Testis (tissue), 3 donors: ENCODE results near the gene KIF20B. TPM values are rescaled to one million over a fixed set of nuclear protein-coding genes. Genes with fewer than 3 reads are reported as not detected.
"Not testable (repeated sequence)": the region's sequence is repeated elsewhere in the genome, so short reads cannot be mapped to it uniquely, and the experiment has no call there.

Experiments used
- DNase-seq: peaks from one replicate; pipeline ENCODE4 v3.0.0-alpha.2; 2019
- H3K27ac ChIP-seq, 2 donors: fragments of 200-600 bp; sonication (generic); one replicate each; pipeline ENCODE4 v1.5.1; 2019
- H3K27me3 ChIP-seq: fragments of 200-600 bp; sonication (generic); one replicate; pipeline ENCODE4 v1.5.1; 2019
- H3K36me3 ChIP-seq: fragments of 200-600 bp; sonication (generic); one replicate; pipeline ENCODE4 v1.5.1; 2017; ENCODE audit warnings: low read depth; ENCODE audit errors: missing control alignments
- H3K4me1 ChIP-seq: fragments of 200-600 bp; sonication (generic); one replicate; pipeline ENCODE4 v1.5.1; 2019
- H3K4me3 ChIP-seq, 2 donors: fragments of 200-600 bp; sonication (generic); one replicate each; pipeline ENCODE4 v1.5.1; 2017 to 2019
- H3K9me3 ChIP-seq: fragments of 200-600 bp; sonication (generic); one replicate; pipeline ENCODE4 v1.5.1; 2017
- CTCF ChIP-seq, 3 experiments: fragments of 450-650 bp in 2 of 3; fragments of 200-600 bp in 1 of 3; sonication (generic) in 1 of 3; IDR thresholded peaks; one replicate each; pipeline ENCODE4 v1.5.1; 2016 to 2019; ENCODE audit warnings: antibody characterized with exemption in 3 of 3, mild to moderate bottlenecking in 2 of 3, moderate library complexity in 1 of 3
- POLR2A ChIP-seq: fragments of 450-650 bp; IDR thresholded peaks from one replicate; pipeline ENCODE4 v1.6.1; 2017; ENCODE audit warnings: antibody characterized with exemption, mild to moderate bottlenecking, moderate library complexity
- WGBS, 2 donors: methylation state at CpG; one replicate each; pipeline ENCODE4 v1.1.5; 2018; 5-methylcytosine and 5-hydroxymethylcytosine counted together
- intact Hi-C: fragments of 100-400 bp; cut with DNase I; formaldehyde crosslinking; loops from one replicate; pipeline ENCODE4 v1.15.1; 2023; ENCODE audit warnings: low total_unique reads
- polyA plus RNA-seq: library from polyadenylated mRNA; stranded (reverse); fragments of 350-450 nt; fragmentation: Illumina TruSeq; extraction: RNeasy Lipid Tissue Mini Kit (QIAGEN cat#74804); gene quantifications from one replicate; pipeline ENCODE4 v1.2.3, GENCODE V29; 2014; ENCODE audit warnings: low read depth, low replicate concordance; ENCODE audit not compliant: insufficient read depth
- total RNA-seq, 2 donors: library from RNA; depleted of rRNA; stranded (reverse); fragments of >200 nt; gene quantifications; one replicate each; pipeline ENCODE4 v1.2.3, GENCODE V29; 2016

Gene KIF20B
- total and polyA plus RNA-seq, 3 donors from 2014 or later, result 3.0 to 16.9 (median 12.0) TPM

GRCh38 chr10:89813546-89813945 is 112.2 kb downstream of the KIF20B start:
- H3K36me3 ChIP-seq, result no peaks in the 10 kb centered on the region
- H3K9me3 ChIP-seq, result no peaks in the 10 kb centered on the region
- intact Hi-C loops, result no loop called here
- H3K4me1 ChIP-seq, result no peaks in the 10 kb centered on the region
- no peaks in the 10 kb centered on the region for H3K27me3 ChIP-seq
- H3K27ac ChIP-seq, result no peak overlapping the region
- no peak for DNase-seq
- no peak overlapping the region for H3K4me3 ChIP-seq
- TF ChIP-seq POLR2A (no peak), CTCF (IDR thresholded peaks at IDR 0.05) (no peak)
- 56 to 62% methylated on average over 3 of the region's 3 CpGs for WGBS, 2 donors

GRCh38 chr10:89814278-89814677 is 112.9 kb downstream of the KIF20B start:
- Histone ChIP-seq H3K4me1 (no peaks in the 10 kb centered on the region), H3K9me3 (no peaks in the 10 kb centered on the region), H3K36me3 (no peaks in the 10 kb centered on the region), H3K4me3 (no peak overlapping the region), H3K27me3 (no peaks in the 10 kb centered on the region), H3K27ac (no peak overlapping the region)
- DNase-seq, result no peak
- no peak for TF ChIP-seq POLR2A
- TF ChIP-seq CTCF (IDR thresholded peaks at IDR 0.05), result no peak
- intact Hi-C loops, result no loop called here
- 45 to 54% methylated on average over 1 of the region's 1 CpG for WGBS, 2 donors

- H3K4me3 ChIP-seq, result no peak overlapping the region
- no peaks in the 10 kb centered on the region for H3K36me3 ChIP-seq
- intact Hi-C loops, result no loop called here
- DNase-seq, result no peak
- H3K4me1 ChIP-seq, result no peaks in the 10 kb centered on the region
- TF ChIP-seq POLR2A (no peak), CTCF (IDR thresholded peaks at IDR 0.05) (no peak)
- H3K27ac ChIP-seq, result no peak overlapping the region
- WGBS, 2 donors, result 86 to 91% methylated on average over 5 of the region's 5 CpGs
- H3K9me3 ChIP-seq, result no peaks in the 10 kb centered on the region
- H3K27me3 ChIP-seq, result no peaks in the 10 kb centered on the region
These were observed 113.9 kb downstream of the KIF20B start for GRCh38 chr10:89815049-89815853.

GRCh38 chr10:89819008-89819407 is 117.6 kb downstream of the KIF20B start:
- H3K36me3 ChIP-seq, H3K9me3 ChIP-seq, DNase-seq, H3K4me3 ChIP-seq, H3K4me1 ChIP-seq, H3K27ac ChIP-seq, intact Hi-C loops, H3K27me3 ChIP-seq: not testable (repeated sequence)
- WGBS, 2 donors, result 71 to 91% methylated on average over 2 to 3 of the region's 3 CpGs

Other genes with a start within 250 kb of the KIF20B start
- gene SLC16A12, start 166.0 kb upstream of the KIF20B start, total RNA-seq, result 1 to 10 TPM; 1.9 to 6.0 TPM
- 2.8 TPM for gene SLC16A12, start 166.0 kb upstream of the KIF20B start, polyA plus RNA-seq
- 10 to 100 TPM in 1 of 2 donors, 1 to 10 TPM in 1; 9.2 to 15.3 TPM for gene PANK1, start 56.3 kb upstream of the KIF20B start, total RNA-seq
- 6.3 TPM for gene PANK1, start 56.3 kb upstream of the KIF20B start, polyA plus RNA-seq